Stomach (tissue), 9 donors: ENCODE measurements around the gene LITAF. TPM values are rescaled to one million over a fixed set of nuclear protein-coding genes. Genes with fewer than 3 reads are reported as not detected.
A peak's percentile ranks its signal among the peaks of the same experiment; 100 is the strongest.

ENCODE experiments used
- DNase-seq, 2 donors: peaks; one replicate each; pipeline versions ENCODE4 v3.0.0 to v3.0.0-alpha.2; 2013 to 2019
- H3K27ac ChIP-seq, 5 donors: fragments of 200-600 bp in 4 of 5; sonication (generic) in 4 of 5; one replicate each; pipeline ENCODE4 v1.5.1; 2013 to 2019; ENCODE audit warnings: mild to moderate bottlenecking in 1 of 5, moderate library complexity in 1 of 5
- H3K27me3 ChIP-seq, 3 donors: fragments of 200-600 bp; sonication (generic); one replicate each; pipeline ENCODE4 v1.5.1; 2017 to 2019; ENCODE audit warnings: mixed run types in 1 of 3
- H3K36me3 ChIP-seq, 4 donors: fragments of 200-600 bp; sonication (generic); 1 replicate in 3 of 4; 2 replicates in 1 of 4; pipeline ENCODE4 v1.5.1; 2016 to 2019
- H3K4me1 ChIP-seq, 4 donors: fragments of 200-600 bp; sonication (generic); one replicate each; pipeline ENCODE4 v1.5.1; 2016 to 2019
- H3K4me3 ChIP-seq, 4 donors: fragments of 200-600 bp; sonication (generic) in 3 of 4; one replicate each; pipeline ENCODE4 v1.5.1; 2016 to 2019; ENCODE audit warnings: mild to moderate bottlenecking in 1 of 4
- H3K9me3 ChIP-seq, 4 donors: fragments of 200-600 bp; sonication (generic); one replicate each; pipeline ENCODE4 v1.5.1; 2016 to 2019
- EP300 ChIP-seq: sonication (generic); formaldehyde crosslinking; IDR thresholded peaks from one replicate; pipeline ENCODE4 v1.6.1; 2017; ENCODE audit warnings: antibody characterized with exemption
- POLR2A ChIP-seq, 4 donors: fragments of 450-650 bp; IDR thresholded peaks; one replicate each; pipeline ENCODE4 v1.6.1; 2016; ENCODE audit warnings: antibody characterized with exemption in 4 of 4, control low read depth in 2 of 4, mild to moderate bottlenecking in 1 of 4, moderate library complexity in 1 of 4
- POLR2AphosphoS5 ChIP-seq, 3 donors: sonication (generic); formaldehyde crosslinking; IDR thresholded peaks; one replicate each; pipeline ENCODE4 v1.6.1; 2016; ENCODE audit warnings: antibody characterized with exemption in 3 of 3
- WGBS, 5 donors: extraction: QIAGEN DNeasy Blood & Tissue Kit in 3 of 5; methylation state at CpG; one replicate each; pipeline versions ENCODE4 v1.1.5 to v1.1.7; 2013 to 2018; 5-methylcytosine and 5-hydroxymethylcytosine counted together
- intact Hi-C: fragments of 100-400 bp; cut with DNase I; formaldehyde crosslinking; loops from one replicate; pipeline ENCODE4 v1.15.1; 2023; ENCODE audit warnings: low total_unique reads
- polyA plus RNA-seq, 3 donors: library from polyadenylated mRNA; stranded (reverse); fragments of 200-250 nt; gene quantifications; one replicate each; pipeline ENCODE4 v1.2.3, GENCODE V29; 2013
- total RNA-seq, 5 donors: library from RNA; depleted of rRNA; stranded (reverse); fragments of >200 nt; gene quantifications; one replicate each; pipeline versions ENCODE4 v1.1.0 to v1.2.3, GENCODE V29; 2014 to 2016
- TF ChIP-seq, protein P1 (sequence below), 7 experiments: fragments of 450-650 bp in 4 of 7; fragments of 200-600 bp in 3 of 7; sonication (generic) in 3 of 7; IDR thresholded peaks; one replicate each; pipeline ENCODE4 v1.5.1; 2016 to 2019; ENCODE audit warnings: antibody characterized with exemption in 7 of 7, control low read depth in 2 of 7, mild to moderate bottlenecking in 1 of 7
- donor health status: healthy with polysubstance abuse.
- donor health status: Bipolar disorder and iron deficiency.
- donor health status: healthy.

Gene LITAF
- total and polyA plus RNA-seq, 8 donors, result 9.8 to 211 (median 60.2) TPM

- 83 to 90% (median 88%) methylated on average over 6 of the region's 6 CpGs for WGBS, 5 donors
- intact Hi-C loops, result no loop called here
- TF ChIP-seq POLR2A (IDR thresholded peaks at IDR 0.05) (no peak), EP300 (no peak), POLR2AphosphoS5 (IDR thresholded peaks at IDR 0.05) (no peak)
- TF ChIP-seq, protein P1, sequence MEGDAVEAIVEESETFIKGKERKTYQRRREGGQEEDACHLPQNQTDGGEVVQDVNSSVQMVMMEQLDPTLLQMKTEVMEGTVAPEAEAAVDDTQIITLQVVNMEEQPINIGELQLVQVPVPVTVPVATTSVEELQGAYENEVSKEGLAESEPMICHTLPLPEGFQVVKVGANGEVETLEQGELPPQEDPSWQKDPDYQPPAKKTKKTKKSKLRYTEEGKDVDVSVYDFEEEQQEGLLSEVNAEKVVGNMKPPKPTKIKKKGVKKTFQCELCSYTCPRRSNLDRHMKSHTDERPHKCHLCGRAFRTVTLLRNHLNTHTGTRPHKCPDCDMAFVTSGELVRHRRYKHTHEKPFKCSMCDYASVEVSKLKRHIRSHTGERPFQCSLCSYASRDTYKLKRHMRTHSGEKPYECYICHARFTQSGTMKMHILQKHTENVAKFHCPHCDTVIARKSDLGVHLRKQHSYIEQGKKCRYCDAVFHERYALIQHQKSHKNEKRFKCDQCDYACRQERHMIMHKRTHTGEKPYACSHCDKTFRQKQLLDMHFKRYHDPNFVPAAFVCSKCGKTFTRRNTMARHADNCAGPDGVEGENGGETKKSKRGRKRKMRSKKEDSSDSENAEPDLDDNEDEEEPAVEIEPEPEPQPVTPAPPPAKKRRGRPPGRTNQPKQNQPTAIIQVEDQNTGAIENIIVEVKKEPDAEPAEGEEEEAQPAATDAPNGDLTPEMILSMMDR (IDR thresholded peaks at IDR 0.05), result no peak
Measured at GRCh38 chr16:11630768-11631056, 44.0 kb upstream of the LITAF start.

DNA sequence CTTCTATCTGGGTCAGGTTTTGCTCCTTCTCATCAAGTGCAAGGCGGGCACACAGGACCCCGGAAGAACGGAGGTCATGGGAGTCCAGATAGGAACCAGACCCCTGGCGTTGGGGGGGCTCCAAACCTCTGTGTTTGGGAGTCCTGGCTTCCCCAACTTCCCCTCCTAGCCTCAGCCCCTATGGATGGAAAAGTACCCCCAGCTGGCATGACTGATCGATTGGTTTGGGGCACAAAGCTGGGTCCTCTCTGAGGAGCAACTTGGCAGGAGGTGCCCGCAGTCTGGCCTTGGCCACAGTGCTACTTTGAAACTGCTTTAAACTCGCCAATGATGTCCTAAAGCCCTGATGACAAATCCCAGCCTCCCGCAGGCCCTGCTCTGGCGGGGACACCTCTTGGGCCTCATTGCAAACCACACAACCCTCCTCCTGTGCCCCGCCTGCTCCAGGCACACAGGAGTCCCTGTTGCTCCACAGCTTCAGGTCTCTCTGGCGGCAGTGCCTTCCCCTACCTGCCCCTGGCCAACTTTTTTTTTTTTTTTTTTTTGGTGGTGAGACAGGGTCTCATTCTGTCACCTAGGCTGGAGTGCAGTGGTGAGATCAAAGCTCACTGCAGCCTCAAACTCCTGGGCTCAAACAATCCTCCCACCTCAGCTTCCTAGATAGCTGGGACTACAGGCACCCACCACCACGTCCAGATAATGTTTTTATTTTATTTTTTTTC lies 43.5 kb upstream of the LITAF start:
- Histone ChIP-seq H3K27ac (peak overlapping the region in 3 of 5 donors; percentile 73 to 77 (median 75)), H3K9me3 (no peaks in the 10 kb centered on the region), H3K27me3 (no peaks in the 10 kb centered on the region), H3K4me3 (no peak overlapping the region), H3K4me1 (peaks cover 8 to 54% (median 25%) of the 10 kb centered on the region in 4 donors), H3K36me3 (no peaks in the 10 kb centered on the region)
- no peak for TF ChIP-seq POLR2AphosphoS5 (IDR thresholded peaks at IDR 0.05)
- no peak for TF ChIP-seq EP300
- TF ChIP-seq, protein P1 (IDR thresholded peaks at IDR 0.05), result no peak
- no peak for TF ChIP-seq POLR2A (IDR thresholded peaks at IDR 0.05)
- no peak for DNase-seq
- intact Hi-C loops, result no loop called here
- 73 to 91% (median 85%) methylated on average over 12 of the region's 12 CpGs for WGBS, 5 donors

More at GRCh38 chr16:11630768-11631056, 44.0 kb upstream of the LITAF start:
- H3K4me3 ChIP-seq, result no peak overlapping the region
- H3K27me3 ChIP-seq, result no peaks in the 10 kb centered on the region
- DNase-seq, result no peak
- no peaks in the 10 kb centered on the region for H3K9me3 ChIP-seq
- no peaks in the 10 kb centered on the region for H3K36me3 ChIP-seq
- no peak overlapping the region for H3K27ac ChIP-seq
- peaks cover 8 to 59% (median 26%) of the 10 kb centered on the region in 4 donors for H3K4me1 ChIP-seq

DNA sequence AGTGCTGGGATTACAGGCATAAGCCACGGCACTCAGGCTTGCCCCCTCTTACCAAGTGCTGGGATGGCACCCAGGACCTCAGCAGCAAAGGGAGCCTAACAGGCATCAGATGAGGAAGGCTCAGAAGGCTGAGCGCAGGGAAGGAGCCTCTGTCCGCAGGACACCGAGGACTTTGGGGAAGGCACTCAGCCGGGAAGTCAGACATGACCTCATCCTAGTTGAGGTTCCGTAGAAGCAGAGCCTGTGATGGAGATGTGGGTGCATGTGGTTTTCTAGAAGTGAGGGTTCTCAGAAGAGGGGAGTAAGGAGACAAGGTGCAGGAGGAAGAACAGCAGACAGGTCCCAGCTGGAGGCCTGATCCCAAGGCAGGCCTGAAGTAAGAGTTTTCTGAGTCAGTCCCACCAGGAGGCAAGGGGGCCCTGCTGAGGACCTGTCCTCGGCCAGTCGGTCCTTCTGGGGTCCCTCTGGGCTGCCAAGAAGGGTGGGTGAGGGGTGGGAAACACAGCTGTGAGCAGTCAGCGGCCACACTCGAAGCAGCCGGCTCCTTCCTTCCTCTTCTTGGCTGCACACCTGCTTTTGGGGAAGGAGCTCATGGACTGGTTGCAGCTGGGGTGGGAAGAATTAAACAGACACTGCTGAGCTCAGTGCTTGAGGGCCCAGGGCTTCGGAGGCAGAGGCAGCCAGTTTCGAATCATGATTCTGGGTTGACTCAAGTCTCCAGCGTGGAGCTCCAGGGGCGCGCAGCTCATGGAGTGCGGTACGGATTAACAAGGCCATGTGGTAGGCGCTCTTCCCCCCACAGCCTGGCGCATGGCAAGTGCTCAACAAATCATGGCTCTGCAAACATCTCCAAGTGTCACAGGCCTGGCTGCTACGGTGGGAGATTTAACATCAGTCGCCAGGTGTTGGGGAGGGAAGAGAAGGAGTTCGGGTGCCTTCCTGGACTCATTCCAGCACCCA lies 42.6 kb upstream of the LITAF start:
- H3K27me3 ChIP-seq, result no peaks in the 10 kb centered on the region
- H3K4me3 ChIP-seq, result no peak overlapping the region
- 61 to 82% (median 78%) methylated on average over 20 to 23 of the region's 23 CpGs for WGBS, 5 donors
- peak overlapping the region in 4 of 5 donors; percentile 24 to 77 (median 74) for H3K27ac ChIP-seq
- peak in 1 of 2 donors; percentile 75 for DNase-seq
- no peak for TF ChIP-seq POLR2A (IDR thresholded peaks at IDR 0.05)
- TF ChIP-seq POLR2AphosphoS5 (IDR thresholded peaks at IDR 0.05), result no peak
- no peak for TF ChIP-seq EP300
- H3K36me3 ChIP-seq, result no peaks in the 10 kb centered on the region
- H3K4me1 ChIP-seq, result peaks cover 8 to 52% (median 24%) of the 10 kb centered on the region in 4 donors
- H3K9me3 ChIP-seq, result no peaks in the 10 kb centered on the region
- intact Hi-C loops, result no loop called here

GRCh38 chr16:11627822-11628457 lies 41.2 kb upstream of the LITAF start:
- Histone ChIP-seq H3K36me3 (no peaks in the 10 kb centered on the region), H3K27me3 (no peaks in the 10 kb centered on the region), H3K4me3 (no peak overlapping the region), H3K9me3 (no peaks in the 10 kb centered on the region), H3K27ac (peak overlapping the region in 3 of 5 donors; percentile 73 to 77 (median 75)), H3K4me1 (peaks cover 8 to 42% (median 17%) of the 10 kb centered on the region in 4 donors)
- intact Hi-C loops, result no loop called here
- 57 to 69% (median 61%) methylated on average over 15 of the region's 15 CpGs for WGBS, 5 donors
- no peak for TF ChIP-seq POLR2AphosphoS5 (IDR thresholded peaks at IDR 0.05)
- peak; percentile 55 to 58 for DNase-seq

GRCh38 chr16:11627292-11627663 lies 40.6 kb upstream of the LITAF start:
- H3K9me3 ChIP-seq, result no peaks in the 10 kb centered on the region
- H3K4me3 ChIP-seq, result no peak overlapping the region
- H3K36me3 ChIP-seq, result no peaks in the 10 kb centered on the region
- no peaks in the 10 kb centered on the region for H3K27me3 ChIP-seq
- TF ChIP-seq, protein P1 (IDR thresholded peaks at IDR 0.05), result no peak
- TF ChIP-seq POLR2A (IDR thresholded peaks at IDR 0.05), result no peak
- no peak for TF ChIP-seq POLR2AphosphoS5 (IDR thresholded peaks at IDR 0.05)
- no peak for TF ChIP-seq EP300
- intact Hi-C loops, result no loop called here
- peak overlapping the region in 3 of 5 donors; percentile 30 to 77 (median 53) for H3K27ac ChIP-seq
- no peak for DNase-seq
- 94 to 97% (median 97%) methylated on average over 5 of the region's 5 CpGs for whole genome bisulfite sequencing, 5 donors
- H3K4me1 ChIP-seq, result peaks cover 4 to 42% (median 15%) of the 10 kb centered on the region in 4 donors
